ENCODE data around the gene ZNF488.

ZNF488 gene

DNA sequence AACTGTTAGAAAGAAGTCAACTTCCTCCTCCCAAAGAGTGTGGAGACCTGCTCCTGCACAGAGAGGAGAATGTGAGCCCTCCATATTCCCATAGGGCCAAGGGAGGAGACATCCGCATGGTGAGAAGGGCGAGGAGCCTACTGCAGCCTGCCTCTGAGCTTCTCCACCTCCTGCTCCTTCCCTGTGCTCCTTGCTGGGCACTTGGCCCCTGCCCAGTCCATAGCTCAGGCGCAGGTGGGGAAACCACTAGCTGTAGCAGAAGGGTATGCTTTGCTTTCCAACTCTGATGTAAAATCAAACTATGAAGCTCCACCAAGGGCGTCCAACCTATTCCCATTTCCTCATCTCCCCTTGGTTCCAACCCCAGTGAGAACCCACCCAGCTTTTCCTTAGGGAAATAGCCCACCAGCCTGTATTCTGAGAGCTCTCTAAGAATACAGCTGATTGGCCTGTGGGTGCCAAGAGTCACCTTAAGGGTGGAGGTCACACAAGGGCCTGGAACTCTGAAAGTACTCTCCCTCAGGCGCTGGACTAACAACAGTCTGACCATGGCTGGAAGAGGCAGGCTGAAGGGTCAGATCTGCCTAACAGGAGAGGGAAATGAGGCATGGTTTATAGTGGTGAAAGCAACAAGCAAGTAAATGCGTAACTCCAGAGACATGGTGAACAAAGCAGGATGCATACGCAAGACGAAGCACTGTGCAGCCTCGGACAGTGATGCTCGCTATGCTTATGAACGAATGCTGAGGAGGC lies 13.9 kb downstream of the ZNF488 start:
- ATAC-seq (replicated peaks), result no peak
- no peak for DNase-seq
- peaks cover 0 to under 1% of the 10 kb centered on the region in 2 donors for H3K27me3 Mint-ChIP-seq
- H3K36me3 Mint-ChIP-seq, result no peaks in the 10 kb centered on the region
- H3K27ac Mint-ChIP-seq, result no peak overlapping the region
- no peaks in the 10 kb centered on the region for H3K9me3 Mint-ChIP-seq
- no peaks in the 10 kb centered on the region for H3K4me1 Mint-ChIP-seq
- no peak overlapping the region for H3K4me3 Mint-ChIP-seq

DNA sequence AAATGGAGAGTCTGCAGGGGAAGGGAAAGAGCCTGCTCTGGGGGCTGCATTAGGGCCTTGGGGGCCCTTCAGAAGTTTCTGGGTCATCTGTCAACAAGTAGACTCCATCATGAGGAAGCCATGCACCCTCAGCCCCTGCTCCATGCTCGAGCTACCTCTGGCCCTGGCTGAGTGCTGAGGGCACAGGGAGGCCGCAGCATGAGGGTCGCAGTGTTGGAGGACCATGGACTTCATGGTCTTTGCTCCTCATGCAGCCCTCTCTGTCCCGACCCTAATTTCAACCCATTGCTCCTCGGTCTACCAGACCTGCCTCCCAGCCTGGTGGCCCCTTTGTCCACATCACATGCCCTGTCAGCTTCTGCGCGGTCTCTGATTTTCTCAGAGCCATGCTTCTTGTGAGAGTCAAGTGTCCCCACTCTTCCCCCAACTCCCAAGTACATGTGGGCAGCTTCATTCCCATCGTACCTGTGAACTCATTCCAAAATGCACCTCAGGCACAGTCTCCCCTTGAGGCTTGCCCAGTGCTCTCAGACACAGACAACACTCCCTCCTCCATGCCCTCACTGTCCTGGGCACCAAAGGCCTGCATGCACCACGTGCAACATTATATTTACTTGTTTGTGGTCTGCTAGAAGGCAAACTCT lies 14.7 kb downstream of the ZNF488 start:
- ATAC-seq (replicated peaks) (no peak), DNase-seq (no peak)
- H3K9me3 Mint-ChIP-seq, result no peaks in the 10 kb centered on the region
- no peak overlapping the region for H3K4me3 Mint-ChIP-seq
- H3K27me3 Mint-ChIP-seq, result peaks cover 0 to 4% of the 10 kb centered on the region in 2 donors
- no peaks in the 10 kb centered on the region for H3K36me3 Mint-ChIP-seq
- no peak overlapping the region for H3K27ac Mint-ChIP-seq
- H3K4me1 Mint-ChIP-seq, result no peaks in the 10 kb centered on the region

- ATAC-seq (replicated peaks), result no peak
- no peaks in the 10 kb centered on the region for H3K9me3 Mint-ChIP-seq
These were observed 15.5 kb downstream of the ZNF488 start for GRCh38 chr10:47368431-47369180.

GRCh38 chr10:47367646-47368045 lies 16.4 kb downstream of the ZNF488 start:
- Mint-ChIP-seq H3K36me3 (no peaks in the 10 kb centered on the region), H3K27ac (no peak overlapping the region), H3K27me3 (peaks cover 0 to 4% of the 10 kb centered on the region in 2 donors), H3K4me1 (no peaks in the 10 kb centered on the region), H3K4me3 (no peak overlapping the region), H3K9me3 (no peaks in the 10 kb centered on the region)
- no peak for ATAC-seq (replicated peaks)
- no peak for DNase-seq

More at GRCh38 chr10:47368431-47369180, 15.5 kb downstream of the ZNF488 start:
- Mint-ChIP-seq H3K4me1 (no peaks in the 10 kb centered on the region), H3K4me3 (no peak overlapping the region), H3K27me3 (peaks cover 0 to 4% of the 10 kb centered on the region in 2 donors), H3K36me3 (no peaks in the 10 kb centered on the region), H3K27ac (no peak overlapping the region)
- no peak for DNase-seq

- Mint-ChIP-seq H3K9me3 (no peaks in the 10 kb centered on the region), H3K27me3 (peaks cover 0 to 4% of the 10 kb centered on the region in 2 donors), H3K36me3 (no peaks in the 10 kb centered on the region), H3K4me1 (no peaks in the 10 kb centered on the region), H3K4me3 (no peak overlapping the region), H3K27ac (no peak overlapping the region)
- ATAC-seq (replicated peaks) (no peak), DNase-seq (no peak)
These were observed 17.2 kb downstream of the ZNF488 start for GRCh38 chr10:47366731-47367460.

DNA sequence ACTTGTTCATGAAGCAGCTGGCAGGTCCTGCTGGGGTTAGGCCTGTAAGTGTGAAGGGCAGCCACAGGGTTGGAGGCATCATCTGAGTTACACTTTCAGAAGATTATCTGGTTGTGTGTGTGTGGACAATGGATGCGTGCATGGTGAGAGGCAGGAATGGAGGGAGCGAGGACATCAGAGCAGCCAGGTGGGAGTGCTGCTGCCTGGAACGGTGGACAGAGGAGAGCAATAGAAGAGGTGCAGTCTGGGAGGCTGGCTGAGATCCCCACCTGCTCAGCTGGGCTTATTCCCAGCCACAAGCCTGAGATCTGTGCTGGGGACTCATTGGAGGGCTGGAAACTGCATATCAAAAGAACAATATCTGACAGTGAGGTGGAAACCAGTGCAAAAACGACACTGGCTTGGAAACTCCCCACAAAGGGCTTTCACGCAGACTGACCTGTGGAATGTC lies 17.9 kb downstream of the ZNF488 start:
- no peak overlapping the region for H3K27ac Mint-ChIP-seq
- DNase-seq (no peak), ATAC-seq (replicated peaks) (no peak)
- no peaks in the 10 kb centered on the region for H3K4me1 Mint-ChIP-seq
- H3K36me3 Mint-ChIP-seq, result no peaks in the 10 kb centered on the region
- no peak overlapping the region for H3K4me3 Mint-ChIP-seq
- no peaks in the 10 kb centered on the region for H3K9me3 Mint-ChIP-seq
- peaks cover 0 to 4% of the 10 kb centered on the region in 2 donors for H3K27me3 Mint-ChIP-seq

GRCh38 chr10:47365431-47366180 lies 18.5 kb downstream of the ZNF488 start:
- no peak overlapping the region for H3K4me3 Mint-ChIP-seq
- H3K36me3 Mint-ChIP-seq, result no peaks in the 10 kb centered on the region
- no peak overlapping the region for H3K27ac Mint-ChIP-seq
- H3K27me3 Mint-ChIP-seq, result peaks cover 0 to 4% of the 10 kb centered on the region in 2 donors
- no peak for ATAC-seq (replicated peaks)
- no peaks in the 10 kb centered on the region for H3K4me1 Mint-ChIP-seq
- no peak for DNase-seq
- H3K9me3 Mint-ChIP-seq, result no peaks in the 10 kb centered on the region

DNA sequence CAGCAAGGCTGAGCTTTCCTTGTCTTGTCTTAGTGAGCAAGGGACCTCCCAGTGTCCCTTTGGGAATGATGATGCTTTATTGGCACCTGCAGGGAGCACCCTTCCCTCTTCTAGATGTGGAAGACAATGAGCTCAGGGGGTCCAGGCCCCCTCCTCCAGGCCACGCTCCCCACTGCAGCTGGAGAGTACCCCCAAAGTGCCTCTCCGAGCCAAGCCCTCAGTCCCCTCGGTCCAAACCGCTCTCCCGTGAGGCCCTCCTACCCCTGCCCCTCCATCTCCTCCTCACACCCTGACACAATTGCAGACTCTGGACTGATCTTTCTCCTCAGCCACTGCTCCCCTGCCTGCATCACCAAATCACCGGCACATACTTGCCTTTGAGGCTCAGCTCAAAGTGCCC lies 19.2 kb downstream of the ZNF488 start:
- ATAC-seq (replicated peaks) (no peak), DNase-seq (no peak)
- no peak overlapping the region for H3K27ac Mint-ChIP-seq
- H3K27me3 Mint-ChIP-seq, result peaks cover 0 to 4% of the 10 kb centered on the region in 2 donors
- no peaks in the 10 kb centered on the region for H3K4me1 Mint-ChIP-seq
- H3K4me3 Mint-ChIP-seq, result no peak overlapping the region
- no peaks in the 10 kb centered on the region for H3K9me3 Mint-ChIP-seq
- no peaks in the 10 kb centered on the region for H3K36me3 Mint-ChIP-seq

DNA sequence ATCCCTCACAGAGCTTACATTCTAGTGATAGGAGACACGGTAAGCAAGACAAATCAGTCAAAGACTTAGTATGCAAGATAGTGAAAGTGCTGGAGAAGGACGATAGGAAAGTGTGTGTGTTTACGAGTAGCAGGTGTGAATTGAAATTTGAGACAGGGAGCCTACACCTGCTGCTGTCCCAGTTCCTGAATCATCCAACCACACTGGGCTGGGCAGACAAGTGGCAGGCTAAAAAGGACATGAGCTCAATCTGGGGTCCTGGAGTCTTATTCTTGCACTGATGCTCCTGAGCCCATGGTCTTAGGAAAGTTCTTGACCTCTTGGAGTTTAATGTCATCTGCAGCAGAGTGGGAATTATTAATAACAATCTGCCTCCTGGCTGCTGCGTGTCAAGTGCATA lies 19.7 kb downstream of the ZNF488 start:
- no peak overlapping the region for H3K27ac Mint-ChIP-seq
- H3K9me3 Mint-ChIP-seq, result no peaks in the 10 kb centered on the region
- no peak overlapping the region for H3K4me3 Mint-ChIP-seq
- ATAC-seq (replicated peaks) (no peak), DNase-seq (no peak)
- no peaks in the 10 kb centered on the region for H3K36me3 Mint-ChIP-seq
- no peaks in the 10 kb centered on the region for H3K4me1 Mint-ChIP-seq
- peaks cover 0 to 4% of the 10 kb centered on the region in 2 donors for H3K27me3 Mint-ChIP-seq

GRCh38 chr10:47363781-47364180 lies 20.3 kb downstream of the ZNF488 start:
- no peaks in the 10 kb centered on the region for H3K9me3 Mint-ChIP-seq
- ATAC-seq (replicated peaks), result no peak
- no peak for DNase-seq
- H3K27ac Mint-ChIP-seq, result no peak overlapping the region
- peaks cover 0 to 7% of the 10 kb centered on the region in 2 donors for H3K27me3 Mint-ChIP-seq
- H3K4me1 Mint-ChIP-seq, result no peaks in the 10 kb centered on the region
- no peak overlapping the region for H3K4me3 Mint-ChIP-seq
- H3K36me3 Mint-ChIP-seq, result no peaks in the 10 kb centered on the region

DNA sequence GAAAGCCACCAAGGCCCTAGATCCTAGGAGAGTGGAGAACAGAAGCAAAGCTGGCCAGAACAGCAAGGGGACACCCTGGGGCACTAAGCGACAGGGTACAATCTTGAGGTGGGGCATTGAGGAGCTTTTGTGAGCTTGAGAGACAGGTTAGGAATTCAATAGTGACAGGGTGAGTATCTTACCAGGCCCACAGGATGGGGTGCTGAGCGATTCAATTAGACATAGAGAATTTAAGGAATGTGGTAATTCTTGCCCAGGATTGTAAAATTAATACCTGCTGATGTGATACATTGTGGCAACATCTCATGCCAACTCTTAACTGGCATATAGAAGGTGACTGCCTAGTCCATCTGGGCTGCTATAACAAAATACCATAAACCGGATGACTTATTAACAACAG lies 21.9 kb downstream of the ZNF488 start:
- H3K27me3 Mint-ChIP-seq, result peaks cover 0 to 7% of the 10 kb centered on the region in 2 donors
- ATAC-seq (replicated peaks) (no peak), DNase-seq (no peak)
- no peaks in the 10 kb centered on the region for H3K4me1 Mint-ChIP-seq
- no peaks in the 10 kb centered on the region for H3K9me3 Mint-ChIP-seq
- H3K36me3 Mint-ChIP-seq, result no peaks in the 10 kb centered on the region
- no peak overlapping the region for H3K4me3 Mint-ChIP-seq
- no peak overlapping the region for H3K27ac Mint-ChIP-seq

GRCh38 chr10:47361293-47361692 lies 22.8 kb downstream of the ZNF488 start:
- peaks cover 0 to 7% of the 10 kb centered on the region in 2 donors for H3K27me3 Mint-ChIP-seq
- no peak overlapping the region for H3K4me3 Mint-ChIP-seq
- H3K36me3 Mint-ChIP-seq, result no peaks in the 10 kb centered on the region
- no peaks in the 10 kb centered on the region for H3K4me1 Mint-ChIP-seq
- ATAC-seq (replicated peaks), result peak; percentile 38 to 42
- H3K9me3 Mint-ChIP-seq, result no peaks in the 10 kb centered on the region
- no peak overlapping the region for H3K27ac Mint-ChIP-seq
- no peak for DNase-seq

DNA sequence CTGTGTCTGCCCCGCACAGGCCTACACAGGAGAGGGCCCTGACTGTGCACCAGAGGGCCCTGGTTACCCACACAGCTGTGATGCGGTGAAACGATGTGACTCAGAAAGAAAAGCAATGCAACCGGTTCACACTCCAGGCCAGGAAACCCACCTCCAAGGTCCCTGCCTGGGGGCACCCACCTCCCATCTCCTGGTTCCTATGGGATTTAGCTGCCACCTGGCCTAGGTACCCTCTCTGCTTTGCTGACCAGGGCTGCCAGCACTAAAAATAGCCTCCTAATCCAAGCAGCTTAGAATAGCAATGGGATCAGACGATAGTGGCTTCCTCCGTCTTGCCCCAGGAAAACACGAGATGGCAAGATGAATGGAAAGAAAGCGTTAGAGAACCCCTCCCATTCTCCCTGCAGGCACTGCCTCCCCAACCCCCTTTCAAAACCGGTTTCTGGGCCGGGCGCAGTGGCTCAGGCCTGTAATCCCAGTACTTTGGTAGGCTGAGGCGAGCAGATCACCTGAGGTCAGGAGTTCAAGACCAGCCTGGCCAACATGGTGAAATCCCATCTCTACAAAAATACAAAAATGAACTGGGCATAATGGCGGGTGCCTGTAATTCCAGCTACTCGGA lies 23.6 kb downstream of the ZNF488 start:
- ATAC-seq (replicated peaks), result no peak
- DNase-seq, result no peak
- Mint-ChIP-seq H3K27me3 (peaks cover 0 to 7% of the 10 kb centered on the region in 2 donors), H3K9me3 (no peaks in the 10 kb centered on the region), H3K4me3 (no peak overlapping the region), H3K36me3 (no peaks in the 10 kb centered on the region), H3K4me1 (no peaks in the 10 kb centered on the region), H3K27ac (no peak overlapping the region)

Measured in stimulated activated naive B cell treated with anti-CD40 and anti-IgM and Interleukin-4, amounts not matched to agents 10 μg/mL and 1 μg/mL and 100 μg/mL, for 72 hours (primary cell).